ENCODE data around the gene LRRIQ1.

DNA sequence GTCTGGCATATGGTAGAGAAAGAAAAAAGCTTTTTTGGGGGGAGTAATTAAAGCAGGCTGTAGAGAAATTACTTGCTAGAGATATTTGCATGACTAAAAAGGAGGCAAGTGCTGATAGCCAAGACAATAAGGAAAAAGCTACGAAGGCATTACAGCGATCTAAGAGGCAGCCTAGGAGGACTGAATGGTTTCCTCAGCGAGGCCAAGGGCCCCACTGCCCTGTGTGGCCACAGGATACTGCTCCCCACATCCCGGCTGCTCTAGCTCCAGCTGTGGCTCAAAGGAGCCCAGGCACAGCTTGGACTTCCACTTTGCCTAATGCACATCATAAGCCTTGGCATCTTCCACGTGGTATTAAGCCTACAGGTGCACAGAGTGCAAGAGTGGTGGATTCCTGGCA is 53.6 kb downstream of the LRRIQ1 start:
- no peak for TF ChIP-seq TEAD4 (IDR thresholded peaks at IDR 0.05; ENCODE audit: low read depth, low read length)
- no peak for TF ChIP-seq EGR1 (IDR thresholded peaks at IDR 0.05; ENCODE audit: borderline replicate concordance, low read depth, low read length)
- no peak for TF ChIP-seq POLR2AphosphoS5 (IDR thresholded peaks at IDR 0.05; ENCODE audit: low read depth, low read length)
- TF ChIP-seq, protein P1, sequence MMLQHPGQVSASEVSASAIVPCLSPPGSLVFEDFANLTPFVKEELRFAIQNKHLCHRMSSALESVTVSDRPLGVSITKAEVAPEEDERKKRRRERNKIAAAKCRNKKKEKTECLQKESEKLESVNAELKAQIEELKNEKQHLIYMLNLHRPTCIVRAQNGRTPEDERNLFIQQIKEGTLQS (IDR thresholded peaks at IDR 0.05; ENCODE audit: insufficient read depth, low read depth, low read length) = no peak
- TF ChIP-seq, protein P2, sequence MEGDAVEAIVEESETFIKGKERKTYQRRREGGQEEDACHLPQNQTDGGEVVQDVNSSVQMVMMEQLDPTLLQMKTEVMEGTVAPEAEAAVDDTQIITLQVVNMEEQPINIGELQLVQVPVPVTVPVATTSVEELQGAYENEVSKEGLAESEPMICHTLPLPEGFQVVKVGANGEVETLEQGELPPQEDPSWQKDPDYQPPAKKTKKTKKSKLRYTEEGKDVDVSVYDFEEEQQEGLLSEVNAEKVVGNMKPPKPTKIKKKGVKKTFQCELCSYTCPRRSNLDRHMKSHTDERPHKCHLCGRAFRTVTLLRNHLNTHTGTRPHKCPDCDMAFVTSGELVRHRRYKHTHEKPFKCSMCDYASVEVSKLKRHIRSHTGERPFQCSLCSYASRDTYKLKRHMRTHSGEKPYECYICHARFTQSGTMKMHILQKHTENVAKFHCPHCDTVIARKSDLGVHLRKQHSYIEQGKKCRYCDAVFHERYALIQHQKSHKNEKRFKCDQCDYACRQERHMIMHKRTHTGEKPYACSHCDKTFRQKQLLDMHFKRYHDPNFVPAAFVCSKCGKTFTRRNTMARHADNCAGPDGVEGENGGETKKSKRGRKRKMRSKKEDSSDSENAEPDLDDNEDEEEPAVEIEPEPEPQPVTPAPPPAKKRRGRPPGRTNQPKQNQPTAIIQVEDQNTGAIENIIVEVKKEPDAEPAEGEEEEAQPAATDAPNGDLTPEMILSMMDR (IDR thresholded peaks at IDR 0.05; ENCODE audit: control extremely low read depth in 1 of 3, insufficient read depth in 1 of 3, low read depth in 1 of 3, low read length in 3 of 3) = no peak
- TF ChIP-seq SP2 (IDR thresholded peaks at IDR 0.05; ENCODE audit: low read length) = no peak
- TF ChIP-seq EZH2 (IDR thresholded peaks at IDR 0.05; ENCODE audit: low read depth, low read length, severe bottlenecking) = no peak

All from H1 (cell line).